HepG2 (cell line): ENCODE data around the gene BCL2L11.

ENCODE experiments used
- CTCF ChIP-seq: sonication (generic); formaldehyde crosslinking; IDR thresholded peaks from 2 replicates; pipeline ENCODE4 v1.5.0; 2020; ENCODE audit warnings: mild to moderate bottlenecking, missing genetic modification reagents, moderate library complexity
- EHMT2 ChIP-seq: fragments of 200-600 bp; sonication (generic); IDR thresholded peaks from 2 replicates; pipeline ENCODE4 v1.7.0; 2017; ENCODE audit warnings: antibody characterized with exemption, low read depth, low read length, borderline replicate concordance
- HMGA1 ChIP-seq: sonication (generic); formaldehyde crosslinking; conservative IDR thresholded peaks from 2 replicates; pipeline ENCODE4 v1.4.0; 2020; ENCODE audit warnings: missing genetic modification reagents
- HMGXB4 ChIP-seq, 2 experiments: sonication (generic) in 1 of 2; formaldehyde crosslinking in 1 of 2; IDR thresholded peaks; 2 replicates each; pipeline versions ENCODE4 v1.4.0 to v1.6.1; 2018 to 2020; ENCODE audit warnings: missing genetic modification reagents in 2 of 2, borderline replicate concordance in 1 of 2, low read depth in 1 of 2, mild to moderate bottlenecking in 1 of 2, missing biosample characterization in 1 of 2
- HNRNPL ChIP-seq: fragments of 200-400 bp; formaldehyde crosslinking; IDR thresholded peaks from 2 replicates; pipeline ENCODE4 v1.6.1; 2017; ENCODE audit warnings: mild to moderate bottlenecking, low read depth, low read length
- MAZ ChIP-seq, 2 experiments: sonication (generic) in 1 of 2; formaldehyde crosslinking in 1 of 2; IDR thresholded peaks; 2 replicates each; pipeline versions ENCODE4 v1.5.0 to v1.6.1; 2012 to 2020; ENCODE audit warnings: low read depth in 2 of 2, mild to moderate bottlenecking in 2 of 2, borderline replicate concordance in 1 of 2, improper control_type of control experiment in 1 of 2, low read length in 1 of 2, missing genetic modification reagents in 1 of 2, moderate library complexity in 1 of 2
- MXD1 ChIP-seq: sonication (generic); formaldehyde crosslinking; IDR thresholded peaks from 2 replicates; pipeline ENCODE4 v1.4.0; 2020; ENCODE audit warnings: mild to moderate bottlenecking, missing genetic modification reagents
- PRDM10 ChIP-seq: sonication (generic); formaldehyde crosslinking; IDR thresholded peaks from 2 replicates; pipeline ENCODE4 v1.4.0; 2020; ENCODE audit warnings: low read depth, missing genetic modification reagents
- RAD51 ChIP-seq: fragments of 450-650 bp; IDR thresholded peaks from 2 replicates; pipeline ENCODE4 v1.6.1; 2016; ENCODE audit warnings: borderline replicate concordance
- RNF2 ChIP-seq: fragments of 450-650 bp; conservative IDR thresholded peaks from 2 replicates; pipeline ENCODE4 v1.6.1; 2016; ENCODE audit warnings: low read depth
- TBP ChIP-seq: sonication (generic); formaldehyde crosslinking; IDR thresholded peaks from 2 replicates; pipeline ENCODE4 v1.5.0; 2020; ENCODE audit warnings: missing genetic modification reagents
- UBTF ChIP-seq: sonication (generic); formaldehyde crosslinking; IDR thresholded peaks from 2 replicates; pipeline ENCODE4 v1.4.0; 2020; ENCODE audit warnings: mild to moderate bottlenecking, missing genetic modification reagents
- YY1 ChIP-seq: IDR thresholded peaks from 2 replicates; pipeline ENCODE4 v1.6.1; 2011; ENCODE audit warnings: low read length, low read depth, moderate library complexity, mild to moderate bottlenecking; ENCODE audit not compliant: insufficient read depth, insufficient replicate concordance
- ZNF143 ChIP-seq: sonication (generic); formaldehyde crosslinking; IDR thresholded peaks from 2 replicates; pipeline ENCODE4 v1.4.0; 2020; ENCODE audit warnings: missing genetic modification reagents

- TF ChIP-seq EHMT2 = no peak
- no peak for TF ChIP-seq HNRNPL
- TF ChIP-seq ZNF143 (CRISPR knock-in tag) = no peak
- TF ChIP-seq CTCF (CRISPR knock-in tag) = no peak
- no peak for TF ChIP-seq TBP (CRISPR knock-in tag)
- TF ChIP-seq MAZ (IDR thresholded peaks at IDR 0.05; ENCODE audit: borderline replicate concordance, low read depth, low read length) = no peak
- TF ChIP-seq MAZ (CRISPR knock-in tag; IDR thresholded peaks at IDR 0.05; ENCODE audit: low read depth) = no peak
- TF ChIP-seq PRDM10 = no peak
- TF ChIP-seq UBTF (CRISPR knock-in tag) = no peak
- no peak for TF ChIP-seq HMGA1 (CRISPR knock-in tag)
- TF ChIP-seq HMGXB4 (CRISPR knock-in tag; IDR thresholded peaks at IDR 0.05; ENCODE audit: borderline replicate concordance in 1 of 2, low read depth in 1 of 2) = no peak
- TF ChIP-seq RNF2 = no peak
- TF ChIP-seq RAD51 = no peak
- no peak for TF ChIP-seq YY1
- no peak for TF ChIP-seq MXD1
These were observed 64.1 kb downstream of the BCL2L11 start for GRCh38 chr2:111184725-111185310.
